Uterus (tissue), 4 donors: ENCODE results near the gene RAB6B. TPM values are rescaled to one million over a fixed set of nuclear protein-coding genes. Genes with fewer than 3 reads are reported as not detected.

Source experiments
- DNase-seq, 2 donors: peaks; one replicate each; pipeline ENCODE4 v3.0.0-alpha.2; 2019 to 2020
- H3K27ac ChIP-seq, 2 donors: fragments of 200-600 bp; sonication (generic); 1 replicate in 1 of 2; 2 replicates in 1 of 2; pipeline ENCODE4 v1.5.1; 2016 to 2018
- H3K27me3 ChIP-seq, 2 donors: fragments of 200-600 bp; sonication (generic); one replicate each; pipeline ENCODE4 v1.5.1; 2018 to 2019; ENCODE audit warnings: control low read depth in 1 of 2
- H3K36me3 ChIP-seq, 2 donors: fragments of 200-600 bp; sonication (generic); one replicate each; pipeline ENCODE4 v1.5.1; 2019; ENCODE audit warnings: control low read depth in 1 of 2
- H3K4me1 ChIP-seq, 2 donors: fragments of 200-600 bp; sonication (generic); one replicate each; pipeline ENCODE4 v1.5.1; 2018 to 2019; ENCODE audit warnings: control low read depth in 1 of 2
- H3K4me3 ChIP-seq, 2 donors: fragments of 200-600 bp; sonication (generic); 1 replicate in 1 of 2; 2 replicates in 1 of 2; pipeline ENCODE4 v1.5.1; 2018 to 2019; ENCODE audit warnings: mild to moderate bottlenecking in 1 of 2
- H3K9me3 ChIP-seq, 2 donors: fragments of 200-600 bp; sonication (generic); one replicate each; pipeline ENCODE4 v1.5.1; 2019; ENCODE audit warnings: control low read depth in 1 of 2
- CTCF ChIP-seq, 4 experiments: fragments of 200-600 bp in 2 of 4; fragments of 450-650 bp in 2 of 4; sonication (generic) in 2 of 4; IDR thresholded peaks; one replicate each; pipeline ENCODE4 v1.5.1; 2016 to 2019; ENCODE audit warnings: antibody characterized with exemption in 4 of 4, mild to moderate bottlenecking in 2 of 4, moderate library complexity in 1 of 4
- POLR2A ChIP-seq, 2 donors: fragments of 450-650 bp; IDR thresholded peaks; one replicate each; pipeline ENCODE4 v1.6.1; 2016; ENCODE audit warnings: antibody characterized with exemption in 2 of 2, mild to moderate bottlenecking in 1 of 2, moderate library complexity in 1 of 2
- intact Hi-C: fragments of 100-400 bp; cut with DNase I; formaldehyde crosslinking; loops from one replicate; pipeline ENCODE4 v1.15.1; 2023; ENCODE audit warnings: low total_unique reads
- total RNA-seq, 4 donors: library from RNA; depleted of rRNA in 3 of 4; stranded (reverse); fragments of >200 nt in 3 of 4; gene quantifications; one replicate each; pipeline versions ENCODE4 v1.1.0 to v1.2.4, GENCODE V29; 2014 to 2023
- donor health status: DM: yes; HTN: yes; CAD: no.

Gene RAB6B
- total RNA-seq, 4 donors from 2014 or later, result 0.29 to 12.0 (median 3.8) TPM

GRCh38 chr3:133843634-133844033 lies 52.0 kb downstream of the RAB6B start:
- intact Hi-C loops, result no loop called here

GRCh38 chr3:133842158-133842557 lies 53.5 kb downstream of the RAB6B start:
- DNase-seq, result no peak
- H3K9me3 ChIP-seq, result no peaks in the 10 kb centered on the region
- no peak overlapping the region for H3K27ac ChIP-seq
- H3K27me3 ChIP-seq, result no peaks in the 10 kb centered on the region
- TF ChIP-seq CTCF (IDR thresholded peaks at IDR 0.05), result no peak
- H3K4me3 ChIP-seq, result no peak overlapping the region
- intact Hi-C loops, result no loop called here
- no peaks in the 10 kb centered on the region for H3K36me3 ChIP-seq
- H3K4me1 ChIP-seq, result no peaks in the 10 kb centered on the region

More at GRCh38 chr3:133843634-133844033, 52.0 kb downstream of the RAB6B start:
- Histone ChIP-seq H3K27ac (no peak overlapping the region), H3K36me3 (no peaks in the 10 kb centered on the region), H3K4me3 (no peak overlapping the region), H3K9me3 (no peaks in the 10 kb centered on the region), H3K27me3 (no peaks in the 10 kb centered on the region), H3K4me1 (no peaks in the 10 kb centered on the region)
- DNase-seq, result no peak
- TF ChIP-seq POLR2A (IDR thresholded peaks at IDR 0.05) (no peak), CTCF (IDR thresholded peaks at IDR 0.05) (no peak)

- H3K4me3 ChIP-seq, result no peak overlapping the region
- H3K27me3 ChIP-seq, result no peaks in the 10 kb centered on the region
- no peaks in the 10 kb centered on the region for H3K36me3 ChIP-seq
- intact Hi-C loops, result no loop called here
- no peaks in the 10 kb centered on the region for H3K9me3 ChIP-seq
- no peak for TF ChIP-seq CTCF (IDR thresholded peaks at IDR 0.05)
- TF ChIP-seq POLR2A (IDR thresholded peaks at IDR 0.05), result no peak
- no peak for DNase-seq
- H3K27ac ChIP-seq, result no peak overlapping the region
- H3K4me1 ChIP-seq, result no peaks in the 10 kb centered on the region
Measured at GRCh38 chr3:133841196-133841595, 54.5 kb downstream of the RAB6B start.

- no peak overlapping the region for H3K27ac ChIP-seq
- H3K9me3 ChIP-seq, result no peaks in the 10 kb centered on the region
- no peak for DNase-seq
- no peaks in the 10 kb centered on the region for H3K27me3 ChIP-seq
- no peaks in the 10 kb centered on the region for H3K4me1 ChIP-seq
- TF ChIP-seq POLR2A (IDR thresholded peaks at IDR 0.05) (no peak), CTCF (IDR thresholded peaks at IDR 0.05) (no peak)
- H3K4me3 ChIP-seq, result no peak overlapping the region
- no peaks in the 10 kb centered on the region for H3K36me3 ChIP-seq
- intact Hi-C loops, result no loop called here
Measured at GRCh38 chr3:133840767-133841166, 54.9 kb downstream of the RAB6B start.

GRCh38 chr3:133840055-133840737 lies 55.5 kb downstream of the RAB6B start:
- no peak for DNase-seq
- Histone ChIP-seq H3K4me1 (no peaks in the 10 kb centered on the region), H3K9me3 (no peaks in the 10 kb centered on the region), H3K27me3 (no peaks in the 10 kb centered on the region), H3K4me3 (no peak overlapping the region), H3K36me3 (no peaks in the 10 kb centered on the region), H3K27ac (no peak overlapping the region)
- intact Hi-C loops, result no loop called here
- TF ChIP-seq CTCF (IDR thresholded peaks at IDR 0.05) (no peak), POLR2A (IDR thresholded peaks at IDR 0.05) (no peak)
